SU-DHL-6 (cell line): ENCODE data around the gene DST.

ENCODE experiments used
- CTCF ChIP-seq: fragments of 200-600 bp; sonication (generic); IDR thresholded peaks from one replicate; pipeline ENCODE4 v1.5.1; 2017; ENCODE audit warnings: antibody characterized with exemption, mild to moderate bottlenecking, low read length, moderate library complexity; ENCODE audit not compliant: insufficient read depth, poor library complexity, severe bottlenecking
- EZH2phosphoT487 ChIP-seq: fragments of 200-600 bp; sonication (generic), shearing (Covaris generic); conservative IDR thresholded peaks from 2 replicates; pipeline ENCODE4 v1.6.1; 2018; ENCODE audit warnings: mild to moderate bottlenecking, antibody characterized with exemption, low read length, moderate library complexity, mixed read lengths

GRCh38 chr6:56549014-56549413, 93.7 kb downstream of the DST start:
- TF ChIP-seq CTCF (no peak), EZH2phosphoT487 (no peak)
